Right atrium auricular region (tissue), 2 donors: Measurements from ENCODE around the gene OSBPL8. TPM values are rescaled to one million over a fixed set of nuclear protein-coding genes. Genes with fewer than 3 reads are reported as not detected.

Experiments
- DNase-seq: peaks from one replicate; pipeline ENCODE4 v3.0.0-alpha.2; 2019; ENCODE audit warnings: low spot score
- H3K27ac ChIP-seq, 2 donors: fragments of 200-600 bp; sonication (generic); 1 replicate in 1 of 2; 2 replicates in 1 of 2; pipeline ENCODE4 v1.5.1; 2016 to 2019
- H3K27me3 ChIP-seq, 2 donors: fragments of 200-600 bp; sonication (generic); one replicate each; pipeline versions ENCODE4 v1.5.1 to v1.6.0; 2017 to 2019
- H3K36me3 ChIP-seq: fragments of 200-600 bp; sonication (generic); one replicate; pipeline ENCODE4 v1.5.1; 2016
- H3K4me1 ChIP-seq, 2 donors: fragments of 200-600 bp; sonication (generic); one replicate each; pipeline versions ENCODE4 v1.5.1 to v1.6.0; 2017 to 2019
- H3K4me3 ChIP-seq, 2 donors: fragments of 200-600 bp; sonication (generic); 1 replicate in 1 of 2; 2 replicates in 1 of 2; pipeline ENCODE4 v1.5.1; 2017 to 2019; ENCODE audit warnings: mild to moderate bottlenecking in 1 of 2, moderate library complexity in 1 of 2
- H3K9me3 ChIP-seq, 2 donors: fragments of 200-600 bp; sonication (generic); one replicate each; pipeline ENCODE4 v1.5.1; 2019
- total RNA-seq, 2 donors: library from RNA; depleted of rRNA; stranded (reverse); fragments of >200 nt; gene quantifications; one replicate each; pipeline ENCODE4 v1.1.0, GENCODE V29; 2016
- TF ChIP-seq, protein P1 (sequence below), 2 donors: fragments of 200-600 bp; sonication (generic); IDR thresholded peaks; one replicate each; pipeline ENCODE4 v1.5.1; 2019; ENCODE audit warnings: antibody characterized with exemption in 2 of 2

The OSBPL8 gene
- total RNA-seq, 2 donors from 2014 or later, result 19.7 to 23.7 TPM

DNA sequence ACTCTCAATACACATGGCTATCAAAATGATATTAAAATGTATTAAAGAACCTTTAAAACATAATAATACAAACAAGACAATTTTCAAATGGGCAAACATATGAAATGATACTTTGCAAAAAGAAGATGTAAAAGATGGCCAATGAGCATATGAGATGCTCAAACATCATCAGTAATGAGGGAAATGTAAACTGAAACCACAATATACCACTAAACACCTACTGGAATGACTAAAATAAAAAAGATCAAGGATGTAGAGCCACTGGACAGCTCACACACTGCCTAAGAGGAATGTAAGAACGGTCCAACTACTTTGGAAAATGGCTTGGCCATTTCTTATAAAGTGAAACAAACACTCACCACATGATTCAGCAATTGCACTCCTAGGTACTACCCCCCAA, 114.1 kb downstream of the OSBPL8 start:
- TF ChIP-seq, protein P1, sequence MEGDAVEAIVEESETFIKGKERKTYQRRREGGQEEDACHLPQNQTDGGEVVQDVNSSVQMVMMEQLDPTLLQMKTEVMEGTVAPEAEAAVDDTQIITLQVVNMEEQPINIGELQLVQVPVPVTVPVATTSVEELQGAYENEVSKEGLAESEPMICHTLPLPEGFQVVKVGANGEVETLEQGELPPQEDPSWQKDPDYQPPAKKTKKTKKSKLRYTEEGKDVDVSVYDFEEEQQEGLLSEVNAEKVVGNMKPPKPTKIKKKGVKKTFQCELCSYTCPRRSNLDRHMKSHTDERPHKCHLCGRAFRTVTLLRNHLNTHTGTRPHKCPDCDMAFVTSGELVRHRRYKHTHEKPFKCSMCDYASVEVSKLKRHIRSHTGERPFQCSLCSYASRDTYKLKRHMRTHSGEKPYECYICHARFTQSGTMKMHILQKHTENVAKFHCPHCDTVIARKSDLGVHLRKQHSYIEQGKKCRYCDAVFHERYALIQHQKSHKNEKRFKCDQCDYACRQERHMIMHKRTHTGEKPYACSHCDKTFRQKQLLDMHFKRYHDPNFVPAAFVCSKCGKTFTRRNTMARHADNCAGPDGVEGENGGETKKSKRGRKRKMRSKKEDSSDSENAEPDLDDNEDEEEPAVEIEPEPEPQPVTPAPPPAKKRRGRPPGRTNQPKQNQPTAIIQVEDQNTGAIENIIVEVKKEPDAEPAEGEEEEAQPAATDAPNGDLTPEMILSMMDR (IDR thresholded peaks at IDR 0.05), result no peak
- DNase-seq, result no peak
- H3K4me1 ChIP-seq, result peaks cover 0 to 6% of the 10 kb centered on the region in 2 donors
- H3K36me3 ChIP-seq, result no peaks in the 10 kb centered on the region
- no peaks in the 10 kb centered on the region for H3K27me3 ChIP-seq
- H3K4me3 ChIP-seq, result no peak overlapping the region
- no peaks in the 10 kb centered on the region for H3K9me3 ChIP-seq
- no peak overlapping the region for H3K27ac ChIP-seq

DNA sequence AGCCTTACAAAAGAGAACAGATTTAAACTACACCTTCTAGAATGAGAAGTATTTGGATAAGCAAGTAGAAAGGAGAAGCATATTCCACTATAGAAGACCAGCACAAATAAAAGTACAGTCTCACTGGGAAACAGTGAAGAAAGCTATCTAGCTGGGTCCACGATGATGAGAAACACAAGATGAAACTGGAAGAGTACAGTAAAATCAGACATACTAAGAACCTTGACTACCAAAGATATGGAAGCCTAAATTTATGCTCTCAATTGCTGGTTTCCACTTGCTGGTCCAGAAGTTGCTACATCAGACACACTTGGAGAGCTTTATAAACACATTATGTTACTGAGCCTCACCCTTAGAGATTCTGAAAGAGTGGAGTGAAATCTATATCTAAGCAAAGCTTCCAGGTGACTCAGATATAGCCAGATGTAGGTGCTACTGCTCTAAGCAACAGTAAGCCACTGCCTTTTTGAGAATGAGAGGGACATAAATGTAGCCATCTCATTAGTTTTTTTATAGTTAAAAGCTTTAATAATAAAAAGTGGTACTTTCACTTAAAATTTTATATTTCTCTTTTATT, 115.1 kb downstream of the OSBPL8 start:
- Histone ChIP-seq H3K9me3 (no peaks in the 10 kb centered on the region), H3K4me3 (no peak overlapping the region), H3K4me1 (peaks cover 0 to 4% of the 10 kb centered on the region in 2 donors), H3K36me3 (no peaks in the 10 kb centered on the region), H3K27ac (no peak overlapping the region), H3K27me3 (no peaks in the 10 kb centered on the region)
- TF ChIP-seq, protein P1 (IDR thresholded peaks at IDR 0.05), result no peak
- DNase-seq, result no peak

DNA sequence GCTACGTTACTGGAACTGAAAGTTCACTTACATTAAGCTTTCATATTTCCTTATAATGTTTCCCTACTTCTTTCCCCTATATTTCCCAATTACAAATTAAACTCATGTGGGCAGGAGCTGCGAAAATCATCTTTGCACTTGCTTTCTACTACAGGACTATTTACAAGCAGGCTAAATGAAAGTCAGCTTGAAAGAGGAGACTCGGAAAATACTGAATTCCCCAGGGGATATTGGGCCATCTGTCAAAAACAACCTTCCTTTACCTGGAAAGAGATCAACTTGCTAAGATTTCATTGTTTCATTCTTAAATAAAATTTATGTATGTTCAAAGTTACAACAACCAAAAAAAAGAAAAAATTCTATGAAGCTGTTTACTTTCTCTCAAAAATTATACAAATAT, 118.6 kb downstream of the OSBPL8 start:
- TF ChIP-seq, protein P1 (IDR thresholded peaks at IDR 0.05), result no peak
- no peaks in the 10 kb centered on the region for H3K9me3 ChIP-seq
- no peak for DNase-seq
- H3K4me3 ChIP-seq, result no peak overlapping the region
- H3K4me1 ChIP-seq, result no peaks in the 10 kb centered on the region
- no peaks in the 10 kb centered on the region for H3K27me3 ChIP-seq
- no peak overlapping the region for H3K27ac ChIP-seq
- no peaks in the 10 kb centered on the region for H3K36me3 ChIP-seq

DNA sequence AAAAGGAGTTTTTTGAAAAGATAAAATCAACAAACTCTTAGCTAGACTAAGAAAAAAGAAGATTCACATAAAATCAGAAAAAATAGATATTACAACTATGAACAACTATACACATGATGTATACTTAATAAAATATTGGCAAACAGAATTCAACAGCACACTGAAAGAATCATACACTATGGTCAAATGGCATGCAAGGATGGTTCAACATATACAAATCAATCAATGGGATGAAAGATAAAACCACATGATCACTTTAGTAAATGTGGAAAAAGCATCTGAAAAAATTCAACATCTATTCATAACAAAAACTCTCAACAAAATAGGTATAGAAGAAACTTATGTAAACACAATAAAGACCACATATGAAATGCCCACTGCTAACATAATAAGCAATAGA, 126.8 kb downstream of the OSBPL8 start:
- TF ChIP-seq, protein P1 (IDR thresholded peaks at IDR 0.05), result no peak
- H3K27ac ChIP-seq, result no peak overlapping the region
- H3K4me1 ChIP-seq, result no peaks in the 10 kb centered on the region
- H3K36me3 ChIP-seq, result no peaks in the 10 kb centered on the region
- H3K27me3 ChIP-seq, result no peaks in the 10 kb centered on the region
- H3K4me3 ChIP-seq, result no peak overlapping the region
- no peak for DNase-seq
- H3K9me3 ChIP-seq, result peaks cover 0 to 25% of the 10 kb centered on the region in 2 donors

DNA sequence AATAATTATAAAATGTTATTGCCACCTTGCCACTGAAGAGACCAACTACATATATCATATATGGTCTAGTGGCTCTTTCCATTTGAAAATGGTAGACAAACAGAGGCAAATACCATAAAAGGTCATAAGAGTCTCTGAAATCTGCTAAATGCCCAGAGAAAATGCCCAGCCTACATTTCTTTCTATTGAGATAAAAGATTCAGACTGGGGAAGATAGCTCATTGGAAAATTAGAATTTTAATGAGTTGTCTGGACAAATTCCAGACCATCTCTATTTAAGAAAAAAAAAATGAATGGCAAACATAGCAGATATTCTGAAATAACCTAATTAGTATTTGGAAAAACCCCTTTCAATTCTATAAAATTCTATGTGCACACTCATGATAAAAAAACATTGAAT, 131.5 kb downstream of the OSBPL8 start:
- Histone ChIP-seq H3K36me3 (no peaks in the 10 kb centered on the region), H3K27me3 (no peaks in the 10 kb centered on the region), H3K9me3 (peaks cover 11 to 29% of the 10 kb centered on the region in 2 donors), H3K4me1 (no peaks in the 10 kb centered on the region), H3K4me3 (no peak overlapping the region), H3K27ac (no peak overlapping the region)
- DNase-seq, result no peak
- TF ChIP-seq, protein P1 (IDR thresholded peaks at IDR 0.05), result no peak

DNA sequence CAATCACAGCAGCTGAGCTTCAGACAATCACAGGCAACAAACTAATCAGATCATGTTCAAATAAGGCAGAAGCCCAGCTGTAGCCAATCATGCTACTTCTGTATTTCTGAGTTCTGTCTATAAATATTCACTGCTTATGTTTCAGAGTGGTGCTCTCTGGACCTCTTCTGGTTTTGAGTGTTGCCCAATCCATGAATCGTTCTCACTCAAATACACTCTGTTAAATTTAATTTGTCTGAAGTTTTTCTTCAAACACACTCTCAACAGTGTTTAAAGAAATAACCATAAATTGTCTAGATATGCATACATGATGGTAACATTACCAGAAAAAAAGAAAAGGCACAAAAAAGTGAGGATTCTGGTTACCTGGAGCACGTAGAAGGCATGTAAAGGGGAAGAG, 133.4 kb downstream of the OSBPL8 start:
- peaks cover 11 to 17% of the 10 kb centered on the region in 2 donors for H3K9me3 ChIP-seq
- TF ChIP-seq, protein P1 (IDR thresholded peaks at IDR 0.05), result no peak
- DNase-seq, result no peak
- no peaks in the 10 kb centered on the region for H3K4me1 ChIP-seq
- H3K27ac ChIP-seq, result no peak overlapping the region
- no peak overlapping the region for H3K4me3 ChIP-seq
- no peaks in the 10 kb centered on the region for H3K36me3 ChIP-seq
- no peaks in the 10 kb centered on the region for H3K27me3 ChIP-seq
